Adrenal gland (tissue), 5 donors: ENCODE measurements around the gene SLC27A5.

Experiments used
- CTCF ChIP-seq, 6 experiments: fragments of 450-650 bp in 4 of 6; fragments of 200-600 bp in 2 of 6; sonication (generic) in 1 of 6; IDR thresholded peaks; 1 replicate in 5 of 6; 2 replicates in 1 of 6; pipeline versions ENCODE4 v1.5.1 to v1.8.0; 2016 to 2021; ENCODE audit warnings: antibody characterized with exemption in 6 of 6, mild to moderate bottlenecking in 2 of 6, moderate library complexity in 1 of 6
- POLR2A ChIP-seq, 2 donors: fragments of 450-650 bp; IDR thresholded peaks; one replicate each; pipeline ENCODE4 v1.6.1; 2017; ENCODE audit warnings: antibody characterized with exemption in 2 of 2, mild to moderate bottlenecking in 2 of 2, moderate library complexity in 1 of 2
- donor health status: DM: no; HTN: no; CAD: no.

DNA sequence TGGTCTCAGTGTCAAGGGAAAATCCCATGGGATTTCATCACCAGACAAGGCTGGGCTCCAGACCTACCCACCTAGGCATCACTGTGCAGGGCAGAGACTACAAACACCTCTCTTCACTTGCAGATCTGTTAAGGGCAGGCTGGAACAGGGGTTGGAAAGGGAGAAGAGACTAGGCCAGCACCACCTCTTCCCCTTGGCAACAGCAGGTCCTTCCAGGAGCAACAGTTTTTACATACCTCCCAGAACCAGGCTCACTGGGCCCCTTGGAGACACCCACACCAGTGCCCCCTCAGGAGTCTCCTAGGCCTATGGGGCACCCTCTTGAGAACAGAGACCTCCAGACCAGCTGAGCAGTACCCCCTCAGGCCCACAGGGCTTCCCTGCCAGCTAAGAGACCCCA is 49.1 kb upstream of the SLC27A5 start:
- TF ChIP-seq CTCF (IDR thresholded peaks at IDR 0.05): no peak
- no peak for TF ChIP-seq POLR2A (IDR thresholded peaks at IDR 0.05)
